GM12878 (cell line): ENCODE results near the gene ATF7. TPM values are rescaled to one million over a fixed set of nuclear protein-coding genes. Genes with fewer than 3 reads are reported as not detected.
A peak's percentile ranks its signal among the peaks of the same experiment; 100 is the strongest.

Source experiments
- ATAC-seq: fragments of 200-7000 bp; cut with Tn5 transposase; 3 replicates; pipeline ENCODE4 v1.9.1; 2020; ENCODE audit warnings: mild to moderate bottlenecking, moderate library complexity
- BruUV-seq: library from RNA; stranded (reverse); fragments of 400-500 nt; replicated peaks from 2 replicates; lab custom pipeline; 2021; lab: Mats Ljungman, UMichigan
- CTCF ChIA-PET: fragments of 300-600 bp; sonication (Branson Sonifier 250); formaldehyde crosslinking; extraction: SDS; loops from one replicate; lab custom pipeline; 2021; ENCODE audit warnings: inconsistent platforms; lab: Yijun Ruan, JAX
- POLR2A ChIA-PET: fragments of 350-600 bp; formaldehyde crosslinking; extraction: SDS; loops from one replicate; lab custom pipeline; 2021; ENCODE audit warnings: inconsistent platforms; lab: Charles Lee
- RAD21 ChIA-PET: fragments of 300-600 bp; sonication (Branson Sonifier 250); formaldehyde crosslinking; loops from one replicate; lab custom pipeline; 2023; ENCODE audit warnings: antibody characterized with exemption; ENCODE audit not compliant: unreplicated experiment; lab: Charles Lee
- SMC1A ChIA-PET: fragments of 300-600 bp; sonication (Branson Sonifier 250); formaldehyde crosslinking; loops from one replicate; lab custom pipeline; 2023; ENCODE audit not compliant: unreplicated experiment, uncharacterized antibody; lab: Charles Lee
- DNase-seq: peaks from one replicate; pipeline ENCODE4 v3.0.0-alpha.2; 2011; ENCODE audit warnings: low read depth, low spot score
- FAIRE-seq: peaks from 3 replicates; lab custom pipeline; 2011; peaks lifted over from hg19 to GRCh38; lab: Jason Lieb, UNC
- H2AFZ ChIP-seq: 2 replicates; pipeline ENCODE4 v1.6.0; 2011; ENCODE audit warnings: low read depth, low read length, control low read depth; ENCODE audit not compliant: control insufficient read depth
- H3K27ac ChIP-seq: 2 replicates; pipeline ENCODE4 v1.5.1; 2011; ENCODE audit warnings: control low read depth; ENCODE audit not compliant: control insufficient read depth, insufficient read depth
- H3K27me3 ChIP-seq, 2 experiments: replicated peaks in 1 of 2; 2 replicates each; pipeline versions ENCODE4 v1.6.0 to v1.6.1; 2011; ENCODE audit warnings: low read length in 1 of 2; ENCODE audit not compliant: control insufficient read depth in 2 of 2, insufficient read depth in 2 of 2
- H3K36me3 ChIP-seq, 2 experiments: 2 replicates each; pipeline ENCODE4 v1.5.1; 2011; ENCODE audit warnings: low read length in 1 of 2; ENCODE audit not compliant: control insufficient read depth in 2 of 2, insufficient read depth in 2 of 2
- H3K4me1 ChIP-seq: 2 replicates; pipeline ENCODE4 v1.6.1; 2011; ENCODE audit warnings: mild to moderate bottlenecking, low read length, moderate library complexity, mixed read lengths; ENCODE audit not compliant: control insufficient read depth, insufficient read depth
- H3K4me2 ChIP-seq: 2 replicates; pipeline ENCODE4 v1.6.0; 2011; ENCODE audit warnings: control low read depth; ENCODE audit not compliant: control insufficient read depth, insufficient read depth
- H3K4me3 ChIP-seq: fragments of 200-600 bp; sonication (generic); 2 replicates; pipeline ENCODE4 v1.5.1; 2016
- H3K79me2 ChIP-seq: 2 replicates; pipeline ENCODE4 v1.6.0; 2011; ENCODE audit warnings: low read length; ENCODE audit not compliant: control insufficient read depth, insufficient read depth
- H3K9ac ChIP-seq: 2 replicates; pipeline ENCODE4 v1.8.0; 2011; ENCODE audit warnings: low read length, control low read depth, mixed read lengths; ENCODE audit not compliant: control insufficient read depth, insufficient read depth
- H3K9me3 ChIP-seq: replicated peaks from 3 replicates; pipeline ENCODE4 v1.5.1; 2011; ENCODE audit warnings: mild to moderate bottlenecking, low read length; ENCODE audit not compliant: control insufficient read depth, insufficient read depth
- H4K20me1 ChIP-seq: 2 replicates; pipeline ENCODE4 v1.6.0; 2011; ENCODE audit not compliant: control insufficient read depth, insufficient read depth
- BCLAF1 ChIP-seq: fragments of 450-650 bp; IDR thresholded peaks from 2 replicates; pipeline ENCODE4 v1.6.1; 2017; ENCODE audit warnings: antibody characterized with exemption, mild to moderate bottlenecking, moderate library complexity
- FOXM1 ChIP-seq: IDR thresholded peaks from 2 replicates; pipeline ENCODE4 v1.6.1; 2012; ENCODE audit warnings: low read depth, mild to moderate bottlenecking, inconsistent platforms, low read length, moderate library complexity
- KAT2A ChIP-seq: conservative IDR thresholded peaks from 2 replicates; pipeline ENCODE4 v1.6.1; 2011; ENCODE audit warnings: low read depth, low read length; ENCODE audit not compliant: control insufficient read depth
- MXI1 ChIP-seq: fragments of 150-350 bp; IDR thresholded peaks from 2 replicates; pipeline ENCODE4 v1.6.1; 2011; ENCODE audit warnings: low read depth, mild to moderate bottlenecking, inconsistent platforms, low read length, improper control_type of control experiment
- ZNF384 ChIP-seq: IDR thresholded peaks from 2 replicates; pipeline ENCODE4 v1.6.1; 2012; ENCODE audit warnings: low read depth, mild to moderate bottlenecking, low read length, improper control_type of control experiment, borderline replicate concordance
- WGBS: methylation state at CpG from one replicate; pipeline ENCODE4 v1.1.6; 2016; ENCODE audit warnings: low lambda C conversion rate; ENCODE audit not compliant: insufficient replicate concordance, insufficient coverage; ENCODE audit errors: missing lambda C conversion rate; 5-methylcytosine and 5-hydroxymethylcytosine counted together
- in situ Hi-C: fragments of 300-500 bp; cut with MboI; formaldehyde crosslinking; loops from 9 replicates; pipeline ENCODE4 v1.14.3; 2018; ENCODE audit warnings: mixed read lengths
- intact Hi-C: fragments of 100-400 bp; cut with micrococcal nuclease; formaldehyde crosslinking; loops from one replicate; pipeline ENCODE4 v1.14.2; 2022; ENCODE audit not compliant: unreplicated experiment
- polyA plus RNA-seq, 11 experiments: library from polyadenylated mRNA; depleted of rRNA in 4 of 11; unstranded in 6 of 11; stranded (reverse) in 5 of 11; fragments of >200 nt; fragmentation: Nextera tagmentation in 4 of 11; fragmentation: Illumina TruSeq in 1 of 11; extraction: Ambion mirVana in 4 of 11; extraction: Trizol in 1 of 11; gene quantifications; 1 replicate in 1 of 11; 2 replicates in 10 of 11; pipeline versions ENCODE4 v1.2.1 to v1.2.3, GENCODE V29; 2011 to 2016; ENCODE audit warnings: inconsistent platforms in 2 of 11, missing spikeins in 2 of 11, low read depth in 1 of 11
- total RNA-seq, 4 experiments: library from RNA; depleted of rRNA in 3 of 4; stranded (reverse); fragments of >200 nt in 3 of 4; fragmentation: Illumina TruSeq in 1 of 4; extraction: Trizol in 1 of 4; gene quantifications; 2 replicates each; pipeline versions ENCODE4 v1.2.1 to v1.2.3, GENCODE V29; 2013 to 2021
- TF ChIP-seq, protein P1 (sequence below): fragments of 450-650 bp; IDR thresholded peaks from 2 replicates; pipeline ENCODE4 v1.6.1; 2017; ENCODE audit warnings: mild to moderate bottlenecking

ATF7 gene
- total and polyA plus RNA-seq, 10 of the 15 experiments (the other 5 are each of a cell fraction or from before 2014, with no cell fraction given), result 9.1 to 30.7 (median 21.8) TPM

GRCh38 chr12:53617700-53618099 is 8.5 kb downstream of the ATF7 start:
- TSS peak; percentile 22 for BruUV-seq
- Histone ChIP-seq H3K27ac (peak overlapping the region; percentile 76; the same call in 1 of the 2 replicates), H3K4me2 (peak overlapping the region; percentile 96), H3K79me2 (peaks cover 56% of the 10 kb centered on the region), H3K4me1 (peaks cover 22% of the 10 kb centered on the region), H3K9me3 (no peaks in the 10 kb centered on the region), H4K20me1 (no peaks in the 10 kb centered on the region), H2AFZ (no peak overlapping the region), H3K4me3 (peak overlapping the region; percentile 51), H3K9ac (peak overlapping the region; percentile 16; the same call in 1 of the 2 replicates), H3K36me3 (no peaks in the 10 kb centered on the region; a peak in 1 of 4 replicates), H3K27me3 (no peaks in the 10 kb centered on the region)
- no peak for ATAC-seq
- DNase-seq, result no peak
- in situ Hi-C loops (no loop called here), intact Hi-C loops (no loop called here)
- RAD21 ChIA-PET, result interaction anchor here (0.9 to 2.5 kb wide), 6 partner anchors 8 to 129 kb away, joined by 3 to 9 read pairs (median 4); partner anchors contain the start of gene ATF7
- POLR2A ChIA-PET, result interaction anchor here (1.2 to 5.8 kb wide), 3 partner anchors 7 to 40 kb away, joined by 3 to 51 read pairs (median 5); partner anchors contain the start of gene ATF7
- CTCF ChIA-PET, result interaction anchor here (0.9 to 1.7 kb wide), 5 partner anchors 13 to 126 kb away, joined by 3 to 11 read pairs (median 4); partner anchors contain the start of gene ATP5MC2
- SMC1A ChIA-PET, result interaction anchor here (0.8 to 2.5 kb wide), 10 partner anchors 9 to 74 kb away, joined by 3 to 10 read pairs (median 5); partner anchors contain the start of gene ATP5MC2
- no peak for FAIRE-seq
- 32% methylated on average over 3 of the region's 3 CpGs for WGBS
- TF ChIP-seq FOXM1 (no peak), BCLAF1 (no peak), KAT2A (no peak), MXI1 (no peak), ZNF384 (peak; percentile 9; the same call in 1 of the 2 replicates)
- TF ChIP-seq, protein P1, sequence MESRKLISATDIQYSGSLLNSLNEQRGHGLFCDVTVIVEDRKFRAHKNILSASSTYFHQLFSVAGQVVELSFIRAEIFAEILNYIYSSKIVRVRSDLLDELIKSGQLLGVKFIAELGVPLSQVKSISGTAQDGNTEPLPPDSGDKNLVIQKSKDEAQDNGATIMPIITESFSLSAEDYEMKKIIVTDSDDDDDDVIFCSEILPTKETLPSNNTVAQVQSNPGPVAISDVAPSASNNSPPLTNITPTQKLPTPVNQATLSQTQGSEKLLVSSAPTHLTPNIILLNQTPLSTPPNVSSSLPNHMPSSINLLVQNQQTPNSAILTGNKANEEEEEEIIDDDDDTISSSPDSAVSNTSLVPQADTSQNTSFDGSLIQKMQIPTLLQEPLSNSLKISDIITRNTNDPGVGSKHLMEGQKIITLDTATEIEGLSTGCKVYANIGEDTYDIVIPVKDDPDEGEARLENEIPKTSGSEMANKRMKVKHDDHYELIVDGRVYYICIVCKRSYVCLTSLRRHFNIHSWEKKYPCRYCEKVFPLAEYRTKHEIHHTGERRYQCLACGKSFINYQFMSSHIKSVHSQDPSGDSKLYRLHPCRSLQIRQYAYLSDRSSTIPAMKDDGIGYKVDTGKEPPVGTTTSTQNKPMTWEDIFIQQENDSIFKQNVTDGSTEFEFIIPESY, result no peak
